NCI-H82 treated with DMSO at 0.1 percent for 48 hours (cell line): Measurements from ENCODE around the gene SRPK1.

Experiments
- DNase-seq: peaks from one replicate; lab custom pipeline; 2025; ENCODE audit not compliant: unreplicated experiment; lab: John Stamatoyannopoulos, UW

Gene SRPK1

DNA sequence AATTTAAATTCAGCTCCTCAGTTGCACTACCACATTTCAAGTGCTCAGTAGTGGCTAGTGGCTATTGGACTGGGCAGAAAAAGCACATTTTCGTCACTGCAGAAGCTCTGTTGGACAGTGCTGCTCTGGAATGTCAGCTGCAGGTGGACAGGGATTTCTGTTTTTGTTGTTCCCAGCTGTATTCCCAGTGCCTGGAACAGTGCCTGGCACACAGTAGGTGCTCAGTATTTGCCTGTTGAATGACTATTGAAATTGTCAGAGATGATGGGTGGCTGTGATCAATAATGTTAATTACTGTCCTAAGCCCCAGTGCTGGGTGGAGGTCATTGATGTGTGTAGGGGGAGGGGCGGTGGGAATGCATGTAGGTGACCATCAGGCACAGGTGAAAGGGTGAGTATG lies 134.6 kb downstream of the SRPK1 start:
- DNase-seq, result no peak

DNA sequence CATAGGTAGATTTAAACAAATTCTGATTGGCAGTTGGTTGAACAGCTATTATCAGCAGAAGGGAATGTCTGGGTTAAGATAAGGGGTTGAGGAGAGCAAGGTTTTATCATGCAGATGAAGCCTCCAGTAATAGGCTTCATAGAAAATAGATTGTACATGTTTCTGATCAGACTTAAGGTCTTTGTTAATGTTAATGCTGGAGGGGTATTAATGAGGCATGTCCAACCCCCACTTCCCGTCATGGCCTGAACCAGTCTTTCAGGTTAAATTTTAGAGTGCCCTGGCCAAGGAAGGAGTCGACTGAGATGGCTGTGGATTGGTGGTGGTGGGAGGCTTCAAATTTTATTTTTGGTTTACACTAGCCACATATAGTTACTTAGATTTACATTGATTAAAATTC lies 136.7 kb downstream of the SRPK1 start:
- no peak for DNase-seq
